Upper lobe of right lung (tissue), 1 donor: ENCODE measurements around the gene CBLN2. TPM values are rescaled to one million over a fixed set of nuclear protein-coding genes. Genes with fewer than 3 reads are reported as not detected.

Experiments used
- ATAC-seq: fragments of 200-7000 bp; cut with Tn5 transposase; one replicate; pipeline ENCODE4 v1.9.1; 2020; ENCODE audit warnings: mild to moderate bottlenecking, moderate library complexity
- DNase-seq: peaks from one replicate; pipeline ENCODE4 v3.0.0-alpha.2; 2020
- H3K27ac ChIP-seq: fragments of 200-600 bp; one replicate; pipeline ENCODE4 v1.8.0; 2022
- H3K27me3 ChIP-seq: fragments of 200-600 bp; one replicate; pipeline ENCODE4 v1.8.0; 2022; ENCODE audit warnings: mild to moderate bottlenecking
- H3K36me3 ChIP-seq: fragments of 200-600 bp; one replicate; pipeline ENCODE4 v1.8.0; 2022
- H3K4me1 ChIP-seq: fragments of 200-600 bp; one replicate; pipeline ENCODE4 v1.8.0; 2022
- H3K4me3 ChIP-seq: fragments of 200-600 bp; one replicate; pipeline ENCODE4 v1.8.0; 2022; ENCODE audit warnings: mild to moderate bottlenecking
- H3K9me3 ChIP-seq: fragments of 200-600 bp; one replicate; pipeline ENCODE4 v1.8.0; 2022
- CTCF ChIP-seq: fragments of 200-600 bp; IDR thresholded peaks from one replicate; pipeline ENCODE4 v1.8.0; 2022; ENCODE audit warnings: antibody characterized with exemption
- intact Hi-C: fragments of 100-400 bp; cut with DNase I; formaldehyde crosslinking; loops from one replicate; pipeline ENCODE4 v1.11.0; 2022
- total RNA-seq: library from RNA; stranded (reverse); fragmentation: NEBNext Ultra II Directional; extraction: Animal tissue kit (Norgen Biotek cat#: 25700); gene quantifications from one replicate; pipeline ENCODE4 v1.2.1, GENCODE V29; 2021
- donor health status: DM: no; HTN: yes; CAD: no; lungs with severe emphysema.

The CBLN2 gene
- total RNA-seq, 1 donor from 2014 or later: 0.26 TPM

GRCh38 chr18:72492497-72492896 lies 51.6 kb downstream of the CBLN2 start:
- H3K27ac ChIP-seq: no peak overlapping the region
- H3K27me3 ChIP-seq: no peaks in the 10 kb centered on the region
- H3K36me3 ChIP-seq: no peaks in the 10 kb centered on the region
- TF ChIP-seq CTCF: no peak
- no peak for DNase-seq
- no peaks in the 10 kb centered on the region for H3K9me3 ChIP-seq
- H3K4me1 ChIP-seq: no peaks in the 10 kb centered on the region
- no peak for ATAC-seq
- intact Hi-C loops: no loop called here
- no peak overlapping the region for H3K4me3 ChIP-seq
